Right lobe of liver (tissue), 4 donors: ENCODE data around the gene ARSG.
"Not testable (repeated sequence)": the region's sequence is repeated elsewhere in the genome, so short reads cannot be mapped to it uniquely, and the experiment has no call there.

Experiments
- CTCF ChIP-seq, 4 donors: fragments of 200-600 bp in 3 of 4; fragments of 450-650 bp in 1 of 4; IDR thresholded peaks; one replicate each; pipeline versions ENCODE4 v1.5.1 to v1.8.0; 2016 to 2022; ENCODE audit warnings: antibody characterized with exemption in 4 of 4, mild to moderate bottlenecking in 2 of 4
- POLR2A ChIP-seq: fragments of 450-650 bp; IDR thresholded peaks from one replicate; pipeline ENCODE4 v1.6.1; 2017; ENCODE audit warnings: antibody characterized with exemption, mild to moderate bottlenecking
- donor health status: DM: no; HTN: no; CAD: no.
- donor health status: DM: no; HTN: no; CAD: no.
- donor health status: DM: no; HTN: yes; CAD: no.

- TF ChIP-seq CTCF (IDR thresholded peaks at IDR 0.05); POLR2A: not testable (repeated sequence)
Observed at GRCh38 chr17:68259648-68259951, 31.7 kb upstream of the ARSG start.
